PC-3 (cell line): ENCODE data around the gene TTC12. TPM values are rescaled to one million over a fixed set of nuclear protein-coding genes. Genes with fewer than 3 reads are reported as not detected.

Experiments used
- ATAC-seq: fragments of 200-7000 bp; cut with Tn5 transposase; 2 replicates; pipeline ENCODE4 v1.9.1; 2020; ENCODE audit warnings: mild to moderate bottlenecking, moderate library complexity
- BruUV-seq: library from RNA; stranded (reverse); fragments of 400-500 nt; replicated peaks from 2 replicates; lab custom pipeline; 2021; lab: Mats Ljungman, UMichigan
- CTCF ChIA-PET: fragments of 300-600 bp; sonication (Branson Sonifier 250); formaldehyde crosslinking; loops from one replicate; lab custom pipeline; 2022; ENCODE audit warnings: antibody characterized with exemption; lab: Charles Lee
- POLR2A ChIA-PET: fragments of 300-600 bp; sonication (Branson Sonifier 250); formaldehyde crosslinking; loops from one replicate; lab custom pipeline; 2022; ENCODE audit warnings: antibody characterized with exemption; ENCODE audit not compliant: unreplicated experiment; lab: Charles Lee
- DNase-seq: peaks from one replicate; pipeline ENCODE4 v3.0.0-alpha.2; 2015
- H2AFZ ChIP-seq: fragments of 300-600 bp; sonication (generic); 2 replicates; pipeline ENCODE4 v1.6.0; 2016; ENCODE audit warnings: antibody characterized with exemption, low read length
- H3F3A ChIP-seq: fragments of 300-600 bp; sonication (generic); one replicate; pipeline ENCODE4 v1.6.0; 2017; ENCODE audit warnings: antibody characterized with exemption, low read length, control low read depth, mild to moderate bottlenecking; ENCODE audit not compliant: unreplicated experiment
- H3K27ac ChIP-seq: fragments of 300-600 bp; sonication (generic); 2 replicates; pipeline ENCODE4 v1.5.1; 2016; ENCODE audit warnings: mild to moderate bottlenecking, low read length
- H3K27me3 ChIP-seq: fragments of 300-600 bp; sonication (generic); 2 replicates; pipeline ENCODE4 v1.6.1; 2016; ENCODE audit warnings: low read length, mixed read lengths
- H3K36me3 ChIP-seq: fragments of 300-600 bp; sonication (generic); 2 replicates; pipeline ENCODE4 v1.6.1; 2016; ENCODE audit warnings: low read depth, mixed run types, low read length, mixed read lengths
- H3K4me1 ChIP-seq: fragments of 300-600 bp; sonication (generic); 2 replicates; pipeline ENCODE4 v1.5.1; 2016; ENCODE audit warnings: low read length; ENCODE audit not compliant: insufficient read depth
- H3K4me2 ChIP-seq: fragments of 300-600 bp; sonication (generic); 2 replicates; pipeline ENCODE4 v1.6.0; 2016; ENCODE audit warnings: low read length
- H3K4me3 ChIP-seq: fragments of 300-600 bp; sonication (generic); 2 replicates; pipeline ENCODE4 v1.5.1; 2016; ENCODE audit warnings: mild to moderate bottlenecking, low read length, mixed read lengths
- H3K79me2 ChIP-seq: fragments of 300-600 bp; sonication (generic); 2 replicates; pipeline ENCODE4 v1.6.1; 2017; ENCODE audit warnings: low read length, mixed read lengths
- H3K9ac ChIP-seq: fragments of 300-600 bp; sonication (generic); 2 replicates; pipeline ENCODE4 v1.6.0; 2016; ENCODE audit warnings: mild to moderate bottlenecking, low read length
- H3K9me2 ChIP-seq: fragments of 300-600 bp; sonication (generic); replicated peaks from 2 replicates; pipeline ENCODE4 v1.6.1; 2016; ENCODE audit warnings: mixed run types, low read length, mixed read lengths
- H3K9me3 ChIP-seq: fragments of 300-600 bp; sonication (generic); 2 replicates; pipeline ENCODE4 v1.6.1; 2016; ENCODE audit warnings: low read length, mixed read lengths
- H4K20me1 ChIP-seq: fragments of 300-600 bp; sonication (generic); 2 replicates; pipeline ENCODE4 v1.6.1; 2016; ENCODE audit warnings: low read length, mixed read lengths
- EZH2 ChIP-seq: fragments of 300-600 bp; sonication (generic); IDR thresholded peaks from one replicate; pipeline ENCODE4 v1.6.1; 2017; ENCODE audit warnings: antibody characterized with exemption, mild to moderate bottlenecking, low read length; ENCODE audit not compliant: unreplicated experiment
- EZH2phosphoT487 ChIP-seq: fragments of 300-600 bp; sonication (generic); IDR thresholded peaks from 2 replicates; pipeline ENCODE4 v1.6.1; 2018; ENCODE audit warnings: mild to moderate bottlenecking, antibody characterized with exemption, low read length, borderline replicate concordance
- intact Hi-C: fragments of 100-400 bp; cut with micrococcal nuclease; formaldehyde crosslinking; loops from 2 replicates; pipeline ENCODE4 v1.9.0; 2023
- total RNA-seq: library from RNA; depleted of rRNA; stranded (reverse); fragments of >200 nt; gene quantifications from 2 replicates; pipeline ENCODE4 v1.2.3, GENCODE V29; 2014
- TF ChIP-seq, protein P1 (sequence below): fragments of 300-600 bp; sonication (generic); conservative IDR thresholded peaks from 2 replicates; pipeline ENCODE4 v1.5.1; 2017; ENCODE audit warnings: antibody characterized with exemption, low read depth, mild to moderate bottlenecking, low read length

TTC12 gene
- total RNA-seq, 1 experiment from 2014 or later, result 13.1 TPM

DNA sequence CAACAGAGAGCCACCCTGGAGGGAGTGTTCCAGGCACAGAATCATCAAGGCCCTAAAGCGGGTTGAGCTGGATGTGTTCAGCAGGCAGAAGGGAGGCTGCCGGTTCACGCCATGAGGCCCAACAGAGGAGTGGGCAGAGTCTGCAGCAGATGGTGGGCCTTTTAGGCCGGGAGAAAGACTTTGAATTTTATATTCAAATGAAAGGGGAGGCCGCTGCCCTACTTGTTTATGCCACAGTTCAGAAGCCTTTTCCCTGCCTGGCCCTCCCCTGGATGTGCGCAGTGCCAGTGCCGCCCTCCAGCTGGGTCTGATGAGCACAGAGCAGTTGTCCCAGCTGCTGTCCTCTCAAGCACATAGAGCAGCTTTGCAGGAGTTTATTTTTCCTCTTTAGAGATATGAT, 46.9 kb upstream of the TTC12 start:
- BruUV-seq, result no TSS peak
- TF ChIP-seq EZH2phosphoT487 (no peak), EZH2 (no peak)
- TF ChIP-seq, protein P1, sequence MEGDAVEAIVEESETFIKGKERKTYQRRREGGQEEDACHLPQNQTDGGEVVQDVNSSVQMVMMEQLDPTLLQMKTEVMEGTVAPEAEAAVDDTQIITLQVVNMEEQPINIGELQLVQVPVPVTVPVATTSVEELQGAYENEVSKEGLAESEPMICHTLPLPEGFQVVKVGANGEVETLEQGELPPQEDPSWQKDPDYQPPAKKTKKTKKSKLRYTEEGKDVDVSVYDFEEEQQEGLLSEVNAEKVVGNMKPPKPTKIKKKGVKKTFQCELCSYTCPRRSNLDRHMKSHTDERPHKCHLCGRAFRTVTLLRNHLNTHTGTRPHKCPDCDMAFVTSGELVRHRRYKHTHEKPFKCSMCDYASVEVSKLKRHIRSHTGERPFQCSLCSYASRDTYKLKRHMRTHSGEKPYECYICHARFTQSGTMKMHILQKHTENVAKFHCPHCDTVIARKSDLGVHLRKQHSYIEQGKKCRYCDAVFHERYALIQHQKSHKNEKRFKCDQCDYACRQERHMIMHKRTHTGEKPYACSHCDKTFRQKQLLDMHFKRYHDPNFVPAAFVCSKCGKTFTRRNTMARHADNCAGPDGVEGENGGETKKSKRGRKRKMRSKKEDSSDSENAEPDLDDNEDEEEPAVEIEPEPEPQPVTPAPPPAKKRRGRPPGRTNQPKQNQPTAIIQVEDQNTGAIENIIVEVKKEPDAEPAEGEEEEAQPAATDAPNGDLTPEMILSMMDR, result no peak
- Histone ChIP-seq H4K20me1 (no peaks in the 10 kb centered on the region), H3K27me3 (peaks cover 21% of the 10 kb centered on the region; the same call in 1 of the 2 replicates), H2AFZ (no peak overlapping the region), H3K4me2 (no peak overlapping the region), H3K4me3 (no peak overlapping the region), H3K9me3 (no peaks in the 10 kb centered on the region), H3K79me2 (no peaks in the 10 kb centered on the region), H3K9ac (no peak overlapping the region), H3K9me2 (no peaks in the 10 kb centered on the region), H3K27ac (no peak overlapping the region), H3K4me1 (no peaks in the 10 kb centered on the region), H3F3A (no peaks in the 10 kb centered on the region), H3K36me3 (no peaks in the 10 kb centered on the region)
- ChIA-PET POLR2A (no interaction called here), CTCF (no interaction called here)
- ATAC-seq, result no peak
- intact Hi-C loops, result no loop called here
- DNase-seq, result no peak

DNA sequence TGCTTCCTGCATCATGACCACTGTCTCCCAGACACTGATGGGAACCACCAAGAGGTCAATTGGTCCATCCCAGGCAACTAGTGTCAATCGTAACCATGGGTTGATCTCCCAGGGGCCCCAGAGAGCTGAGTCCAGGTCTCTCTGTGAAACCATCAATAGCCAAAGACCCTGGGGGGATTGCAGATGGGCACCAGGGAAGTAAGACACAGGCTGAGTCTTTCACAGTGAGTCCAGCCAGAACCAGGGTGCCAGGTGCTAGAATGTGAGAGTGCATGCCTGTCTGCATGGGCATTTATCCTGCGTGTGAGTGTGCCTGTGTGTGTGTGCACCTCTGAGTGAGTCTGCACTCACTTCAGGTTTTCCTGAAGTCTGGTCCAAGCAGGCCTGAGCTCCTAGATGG, 45.3 kb upstream of the TTC12 start:
- ChIA-PET CTCF (no interaction called here), POLR2A (no interaction called here)
- Histone ChIP-seq H3K9ac (no peak overlapping the region), H3K4me2 (no peak overlapping the region), H3K27ac (no peak overlapping the region), H3K79me2 (no peaks in the 10 kb centered on the region), H3F3A (no peaks in the 10 kb centered on the region), H3K4me3 (no peak overlapping the region), H3K9me2 (no peaks in the 10 kb centered on the region), H2AFZ (no peak overlapping the region), H3K36me3 (no peaks in the 10 kb centered on the region), H4K20me1 (no peaks in the 10 kb centered on the region), H3K4me1 (no peaks in the 10 kb centered on the region), H3K9me3 (no peaks in the 10 kb centered on the region), H3K27me3 (peaks cover 17% of the 10 kb centered on the region; the same call in 1 of the 2 replicates)
- no peak for DNase-seq
- no peak for TF ChIP-seq EZH2
- TF ChIP-seq EZH2phosphoT487, result no peak
- TF ChIP-seq, protein P1, result no peak
- intact Hi-C loops, result no loop called here
- no TSS peak for BruUV-seq
- no peak for ATAC-seq

DNA sequence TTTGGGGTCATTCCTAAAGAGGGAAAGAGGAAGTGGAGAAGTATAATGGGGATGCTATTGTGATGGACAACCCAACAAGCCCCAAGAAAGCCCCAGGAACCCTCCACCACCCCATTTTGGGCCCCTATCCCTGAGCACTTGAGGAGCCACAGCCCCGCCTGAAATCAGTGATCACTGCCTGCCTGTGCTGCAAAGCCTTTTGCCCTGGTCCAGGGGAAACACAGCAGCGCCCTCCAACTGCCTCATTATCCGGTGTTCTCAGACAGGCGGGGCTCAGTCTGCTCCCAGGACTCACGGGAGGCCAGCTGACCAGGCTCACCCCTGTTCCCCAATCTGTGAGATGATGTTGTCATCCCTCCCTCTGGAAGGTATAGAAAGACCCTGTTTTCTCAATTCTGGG, 44.7 kb upstream of the TTC12 start:
- no peak overlapping the region for H3K9ac ChIP-seq
- CTCF ChIA-PET, result no interaction called here
- TF ChIP-seq, protein P1, result no peak
- no peak for TF ChIP-seq EZH2
- no peak for TF ChIP-seq EZH2phosphoT487
- H4K20me1 ChIP-seq, result no peaks in the 10 kb centered on the region
- H3K9me3 ChIP-seq, result no peaks in the 10 kb centered on the region
- no peaks in the 10 kb centered on the region for H3F3A ChIP-seq
- BruUV-seq, result no TSS peak
- no peaks in the 10 kb centered on the region for H3K9me2 ChIP-seq
- H3K4me3 ChIP-seq, result no peak overlapping the region
- H3K4me2 ChIP-seq, result no peak overlapping the region
- no peak overlapping the region for H2AFZ ChIP-seq
- H3K36me3 ChIP-seq, result no peaks in the 10 kb centered on the region
- H3K27ac ChIP-seq, result no peak overlapping the region
- peaks cover 17% of the 10 kb centered on the region; the same call in 1 of the 2 replicates for H3K27me3 ChIP-seq
- intact Hi-C loops, result no loop called here
- no peaks in the 10 kb centered on the region for H3K4me1 ChIP-seq
- DNase-seq (no peak), ATAC-seq (no peak)
- POLR2A ChIA-PET, result no interaction called here
- no peaks in the 10 kb centered on the region for H3K79me2 ChIP-seq
